Small intestine (tissue), 7 donors: ENCODE data around the gene RPS16. TPM values are rescaled to one million over a fixed set of nuclear protein-coding genes. Genes with fewer than 3 reads are reported as not detected.

Experiments used
- DNase-seq, 2 donors: peaks; one replicate each; pipeline versions ENCODE4 v3.0.0 to v3.0.0-alpha.2; 2013
- FAIRE-seq: peaks from 2 replicates; lab custom pipeline; 2012; peaks lifted over from hg19 to GRCh38; lab: Jason Lieb, UNC
- H3K27ac ChIP-seq, 3 donors: one replicate each; pipeline ENCODE4 v1.5.1; 2013; ENCODE audit warnings: low read length in 2 of 3, mild to moderate bottlenecking in 2 of 3, control low read depth in 1 of 3, inconsistent platforms in 1 of 3, low read depth in 1 of 3, moderate library complexity in 1 of 3
- H3K27me3 ChIP-seq, 3 donors: one replicate each; pipeline ENCODE4 v1.6.1; 2013; ENCODE audit warnings: low read length in 3 of 3, inconsistent platforms in 1 of 3; ENCODE audit not compliant: control insufficient read depth in 3 of 3, insufficient read depth in 3 of 3
- H3K36me3 ChIP-seq, 3 donors: one replicate each; pipeline ENCODE4 v1.6.1; 2013; ENCODE audit warnings: low read length in 3 of 3, inconsistent platforms in 1 of 3, low read depth in 1 of 3, mild to moderate bottlenecking in 1 of 3, moderate library complexity in 1 of 3; ENCODE audit not compliant: control insufficient read depth in 3 of 3, insufficient read depth in 2 of 3
- H3K4me1 ChIP-seq, 3 donors: one replicate each; pipeline ENCODE4 v1.6.1; 2013; ENCODE audit warnings: low read length in 2 of 3, inconsistent platforms in 1 of 3, low read depth in 1 of 3, mild to moderate bottlenecking in 1 of 3, moderate library complexity in 1 of 3; ENCODE audit not compliant: control insufficient read depth in 3 of 3, insufficient read depth in 2 of 3
- H3K4me3 ChIP-seq, 3 donors: one replicate each; pipeline ENCODE4 v1.5.1; 2013; ENCODE audit warnings: low read length in 3 of 3, control low read depth in 1 of 3, inconsistent platforms in 1 of 3, low read depth in 1 of 3, mild to moderate bottlenecking in 1 of 3, moderate library complexity in 1 of 3
- H3K9me3 ChIP-seq, 2 donors: one replicate each; pipeline ENCODE4 v1.6.1; 2013; ENCODE audit warnings: low read depth in 1 of 2, low read length in 1 of 2; ENCODE audit not compliant: control insufficient read depth in 2 of 2, insufficient read depth in 1 of 2
- WGBS, 3 donors: extraction: QIAGEN DNeasy Blood & Tissue Kit; methylation state at CpG; one replicate each; pipeline ENCODE4 v1.1.7; 2013; 5-methylcytosine and 5-hydroxymethylcytosine counted together
- polyA plus RNA-seq, 4 donors: library from polyadenylated mRNA; stranded (reverse) in 3 of 4; unstranded in 1 of 4; fragments of 200-250 nt in 3 of 4; fragments of 120-200 nt in 1 of 4; gene quantifications; one replicate each; pipeline versions ENCODE4 v1.2.1 to v1.2.3, GENCODE V29; 2013
- donor health status: healthy with polysubstance abuse.
- donor health status: control.
- donor health status: control.
- donor health status: Bipolar disorder and iron deficiency.
- donor health status: healthy.

Gene RPS16
- polyA plus RNA-seq, 4 donors, result 1,341 to 3,643 (median 2,485) TPM

DNA sequence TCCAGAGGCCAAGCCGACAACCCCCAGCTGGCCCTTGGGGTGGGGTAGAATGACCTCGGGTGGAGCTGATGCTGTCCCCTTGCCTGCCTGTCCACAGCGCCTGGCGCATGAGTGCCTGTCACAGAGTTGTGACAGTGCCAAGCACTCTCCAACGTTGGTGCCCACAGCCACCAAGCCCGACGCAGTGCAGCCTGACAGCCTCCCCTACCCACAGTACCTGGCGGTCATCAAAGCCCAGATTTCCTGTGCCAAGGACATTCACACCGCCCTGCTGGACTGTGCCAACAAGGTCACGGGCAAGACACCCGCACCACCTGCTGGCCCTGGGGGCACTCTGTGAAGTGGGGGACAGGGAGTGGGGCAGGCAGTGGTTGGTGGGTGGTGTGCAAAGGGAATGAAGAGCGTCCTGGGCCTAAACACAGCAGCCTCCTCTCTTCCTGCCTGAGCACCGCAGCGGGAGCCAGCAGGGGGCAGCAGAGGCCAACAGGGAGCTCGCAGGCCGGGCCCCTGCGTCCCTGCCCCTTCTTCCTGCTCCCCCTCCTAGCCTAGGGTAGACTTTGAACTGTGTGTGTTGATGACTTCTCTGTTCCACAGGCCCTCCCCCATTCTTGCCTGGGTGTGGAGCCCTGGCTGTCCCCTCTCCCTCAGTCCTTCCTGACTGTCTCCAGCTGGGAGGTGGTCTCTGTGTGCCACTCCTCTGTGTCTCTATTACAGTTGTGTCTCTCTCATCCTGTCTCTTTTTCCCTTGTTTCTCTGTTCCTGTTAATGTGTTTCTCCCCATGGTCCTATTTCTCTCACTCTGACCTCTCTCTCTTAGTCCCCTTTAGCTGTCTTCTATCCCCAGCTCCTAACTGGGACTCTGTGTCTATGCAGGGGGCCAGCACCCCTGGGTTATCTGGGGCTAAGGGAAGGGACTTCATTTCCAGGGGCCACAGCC is 38.1 kb downstream of the RPS16 start:
- Histone ChIP-seq H3K36me3 (peaks cover 0 to 58% (median 4%) of the 10 kb centered on the region in 3 donors), H3K27me3 (no peaks in the 10 kb centered on the region), H3K4me3 (peak overlapping the region in 1 of 3 donors; percentile 24), H3K27ac (peak overlapping the region; percentile 91 to 100 (median 98)), H3K9me3 (peaks cover 0 to 6% of the 10 kb centered on the region in 2 donors), H3K4me1 (peaks cover 13 to 52% (median 18%) of the 10 kb centered on the region in 3 donors)
- peak; percentile 96 to 98 for DNase-seq
- FAIRE-seq, result no peak
- WGBS, 3 donors, result 23 to 28% (median 26%) methylated on average over 16 to 17 of the region's 17 CpGs

DNA sequence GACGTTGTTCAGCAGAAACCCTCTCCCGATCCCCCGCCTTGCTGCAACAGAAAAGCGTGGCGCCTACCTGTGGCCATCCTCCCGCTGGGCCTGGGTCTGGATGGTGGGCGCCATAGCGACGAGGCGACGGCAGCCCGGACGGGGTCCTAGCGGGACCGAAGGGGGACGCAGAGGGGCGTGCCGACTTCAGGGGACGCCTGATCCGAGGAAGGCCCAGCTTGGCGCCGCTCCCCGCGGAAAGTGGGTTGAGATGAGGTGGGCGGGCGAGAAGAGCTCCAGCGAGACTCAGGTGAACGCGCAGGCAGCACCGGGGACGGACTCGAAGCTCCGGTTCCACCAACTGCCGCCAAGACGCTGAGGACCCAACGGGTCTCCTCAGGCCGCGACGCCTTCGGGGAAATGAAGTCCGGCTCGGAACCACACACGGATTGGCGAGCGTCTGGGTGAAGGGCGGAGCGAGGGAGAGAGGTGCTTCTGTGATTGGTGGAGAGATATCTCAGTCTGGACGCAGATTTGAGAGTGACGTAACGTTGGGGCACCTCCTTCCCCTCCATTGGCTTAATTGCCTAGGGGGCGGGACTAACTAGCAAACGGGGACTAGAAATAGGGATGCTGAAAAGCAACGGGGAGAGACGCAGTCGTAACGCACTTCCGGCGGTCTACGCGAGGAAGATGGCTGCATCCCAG is 44.9 kb downstream of the RPS16 start, which contains the start of the genes MED29 and PAF1:
MED29 (plus strand) TSS at position 628 of the 687 bp plus-strand sequence; CDS start at position 673, 45 bp downstream.
PAF1 (minus strand) TSS at position 356 of the 687 bp plus-strand sequence; CDS start at position 114, 242 bp downstream.
- Histone ChIP-seq H3K4me3 (peak within 1 kb of the TSS; percentile 68 to 96 (median 74)), H3K36me3 (peaks cover 1 to 64% (median 11%) of the 10 kb centered on the region in 3 donors), H3K9me3 (no peaks in the 10 kb centered on the region), H3K27ac (peak within 1 kb of the TSS; percentile 72 to 98 (median 97)), H3K27me3 (no peaks in the 10 kb centered on the region), H3K4me1 (peaks cover 0 to 15% (median 2%) of the 10 kb centered on the region in 3 donors)
- 0 to 1% (median 0%) methylated on average over 60 of the region's 60 CpGs for WGBS, 3 donors
- DNase-seq, result peak; percentile 99 to 100
- peak; percentile 80 for FAIRE-seq

DNA sequence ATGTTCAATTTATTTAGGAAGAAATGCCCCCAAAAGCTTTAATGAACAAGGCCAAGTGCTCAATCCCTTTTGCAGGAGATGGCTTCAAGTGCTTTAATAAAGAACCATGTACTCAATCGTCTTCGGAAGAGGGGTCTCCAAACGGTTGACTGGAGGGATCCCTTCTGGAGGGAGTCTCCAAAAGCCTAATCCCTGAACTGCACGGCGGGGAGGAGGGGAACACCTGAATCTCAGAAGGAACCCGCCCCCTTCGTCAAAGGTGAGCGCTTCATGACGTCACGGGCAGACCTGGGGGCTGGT is 45.3 kb downstream of the RPS16 start:
- no peak for FAIRE-seq
- Histone ChIP-seq H3K27ac (peak overlapping the region; percentile 72 to 98 (median 97)), H3K27me3 (no peaks in the 10 kb centered on the region), H3K4me1 (peaks cover 0 to 15% (median 2%) of the 10 kb centered on the region in 3 donors), H3K36me3 (peaks cover 4 to 66% (median 10%) of the 10 kb centered on the region in 3 donors), H3K9me3 (no peaks in the 10 kb centered on the region), H3K4me3 (peak overlapping the region; percentile 68 to 96 (median 74))
- peak in 1 of 2 donors; percentile 66 for DNase-seq
- 0 to 2% (median 0%) methylated on average over 10 of the region's 10 CpGs for WGBS, 3 donors

DNA sequence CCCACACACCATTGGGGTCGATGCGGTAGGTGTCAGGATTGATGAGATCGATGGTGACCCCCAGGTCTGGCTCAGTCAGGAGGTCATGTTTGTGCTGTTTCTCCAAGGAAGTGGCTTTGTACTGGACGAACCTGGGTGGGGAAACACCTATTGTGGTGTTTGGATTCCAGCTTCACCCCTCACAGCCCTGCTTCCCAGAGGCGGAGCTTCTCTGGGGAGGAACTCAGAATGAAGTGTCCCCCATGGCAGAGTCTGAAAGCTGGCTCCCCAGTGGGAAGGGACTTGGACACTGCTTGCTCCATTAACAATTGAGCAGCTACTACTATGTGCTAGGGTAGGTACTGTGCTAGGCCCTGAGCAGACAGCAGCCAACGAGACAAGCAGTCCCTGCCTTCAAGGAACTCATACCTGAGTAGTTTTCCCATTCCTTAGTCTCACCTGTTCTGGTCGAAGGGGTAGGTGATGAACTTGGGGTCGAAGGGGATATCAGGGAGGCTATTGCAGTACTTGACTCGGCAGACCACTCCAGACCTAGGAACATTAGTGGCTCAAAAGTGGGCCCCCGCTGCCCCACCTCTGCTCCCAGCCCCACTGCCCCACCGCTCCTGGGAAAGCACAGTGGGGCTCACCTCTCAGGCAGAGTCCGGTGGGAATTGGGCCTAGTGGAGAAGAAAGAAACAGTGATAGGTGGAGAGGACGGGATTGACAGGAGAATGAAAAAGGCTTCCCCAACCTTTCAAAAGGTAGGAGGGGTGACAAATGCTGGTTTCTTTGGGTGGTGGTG is 45.9 kb downstream of the RPS16 start:
- Histone ChIP-seq H3K4me3 (peak overlapping the region; percentile 68 to 96 (median 74)), H3K4me1 (peaks cover 0 to 15% (median 2%) of the 10 kb centered on the region in 3 donors), H3K27ac (peak overlapping the region in 2 of 3 donors; percentile 97 to 98), H3K36me3 (peaks cover 7 to 66% (median 8%) of the 10 kb centered on the region in 3 donors), H3K9me3 (no peaks in the 10 kb centered on the region), H3K27me3 (no peaks in the 10 kb centered on the region)
- FAIRE-seq (no peak), DNase-seq (no peak)
- WGBS, 3 donors, result 60 to 65% (median 63%) methylated on average over 13 of the region's 13 CpGs

DNA sequence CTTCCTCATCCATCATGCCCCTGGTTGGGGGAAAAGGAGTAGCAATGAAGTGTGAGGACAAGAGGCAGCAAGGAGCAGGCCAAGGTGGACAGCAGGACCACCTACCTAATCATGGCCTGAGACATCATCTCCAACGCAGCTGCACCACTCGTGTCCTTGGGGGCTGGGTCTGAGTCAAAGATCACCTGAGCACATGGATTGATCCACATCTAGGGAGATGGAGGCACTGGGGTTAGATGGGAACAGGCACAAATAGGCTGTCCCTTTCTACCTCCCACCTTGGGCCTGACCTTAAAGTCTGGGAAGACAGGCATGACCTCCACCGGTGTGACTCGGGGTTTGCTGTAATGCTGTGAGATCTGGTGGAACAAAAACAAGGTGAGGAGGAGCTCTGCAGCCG is 47.1 kb downstream of the RPS16 start:
- H3K4me3 ChIP-seq, result no peak overlapping the region
- H3K9me3 ChIP-seq, result no peaks in the 10 kb centered on the region
- no peaks in the 10 kb centered on the region for H3K27me3 ChIP-seq
- peaks cover 0 to 15% (median 2%) of the 10 kb centered on the region in 3 donors for H3K4me1 ChIP-seq
- DNase-seq (no peak), FAIRE-seq (no peak)
- no peak overlapping the region for H3K27ac ChIP-seq
- 80 to 91% (median 86%) methylated on average over 5 of the region's 5 CpGs for WGBS, 3 donors
- peaks cover 7 to 67% (median 9%) of the 10 kb centered on the region in 3 donors for H3K36me3 ChIP-seq

DNA sequence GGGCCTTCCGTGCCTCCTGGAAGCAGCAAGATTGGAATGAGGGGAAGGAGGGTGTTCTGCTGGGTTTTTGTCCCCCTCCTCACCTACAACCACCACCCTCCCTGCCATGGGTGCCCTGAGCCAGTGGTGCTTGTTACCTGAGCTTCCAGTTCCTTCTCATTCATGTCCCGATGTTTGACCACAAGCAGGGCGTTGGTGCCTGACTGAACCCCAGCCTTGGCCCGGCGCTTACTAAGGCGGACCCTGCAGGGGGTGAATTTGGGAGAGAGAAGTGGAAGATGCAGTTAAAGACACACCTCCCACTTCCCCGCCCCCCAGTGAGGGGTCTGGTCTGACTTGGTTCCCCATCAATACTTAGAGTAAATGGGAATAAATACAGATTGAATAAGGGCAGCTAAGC is 49.2 kb downstream of the RPS16 start:
- no peak overlapping the region for H3K4me3 ChIP-seq
- WGBS, 3 donors, result 89 to 91% (median 91%) methylated on average over 7 of the region's 7 CpGs
- FAIRE-seq (no peak), DNase-seq (no peak)
- H3K4me1 ChIP-seq, result peaks cover 0 to 8% (median 0%) of the 10 kb centered on the region in 3 donors
- no peaks in the 10 kb centered on the region for H3K27me3 ChIP-seq
- peaks cover 6 to 81% (median 11%) of the 10 kb centered on the region in 3 donors for H3K36me3 ChIP-seq
- no peak overlapping the region for H3K27ac ChIP-seq
- H3K9me3 ChIP-seq, result no peaks in the 10 kb centered on the region

DNA sequence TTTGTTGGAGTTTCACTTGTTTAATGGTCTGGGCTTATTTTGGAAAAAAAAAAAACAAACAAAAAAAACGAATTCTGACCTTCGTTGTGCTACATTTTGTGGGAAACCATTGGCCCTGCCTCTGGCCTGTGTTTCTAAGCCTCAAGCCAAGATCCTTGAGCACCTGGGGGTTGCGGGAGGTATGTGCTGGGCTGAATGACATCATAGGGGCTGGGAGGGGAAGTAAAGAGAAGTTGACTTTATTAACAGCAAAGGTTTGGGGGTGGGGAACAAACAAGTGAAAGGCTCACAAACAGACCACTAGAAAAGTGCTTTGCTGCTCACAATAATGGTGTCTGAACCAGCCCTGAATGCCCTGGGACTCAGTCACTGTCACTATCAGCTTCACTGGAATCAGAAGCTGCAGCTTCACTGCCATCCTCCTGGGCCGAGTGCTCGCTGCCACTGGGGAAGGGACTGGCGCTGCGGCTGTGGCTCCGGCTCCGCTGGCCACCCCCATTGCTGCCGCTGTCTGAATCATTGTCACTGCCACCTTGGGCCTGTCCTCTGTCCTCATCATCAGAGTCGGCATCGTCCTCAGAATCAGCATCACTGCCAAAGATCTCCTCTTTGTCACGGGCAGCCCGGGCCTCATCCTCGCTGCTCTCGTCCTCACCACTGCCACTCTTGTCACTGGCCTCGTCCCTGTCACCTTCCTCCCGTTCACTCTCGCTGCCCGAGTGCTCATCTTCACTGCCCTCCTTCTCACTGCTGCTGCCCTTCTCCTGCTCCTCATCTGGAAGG is 49.9 kb downstream of the RPS16 start:
- Histone ChIP-seq H3K4me1 (peaks cover 0 to 8% (median 0%) of the 10 kb centered on the region in 3 donors), H3K36me3 (peaks cover 6 to 87% (median 11%) of the 10 kb centered on the region in 3 donors), H3K4me3 (no peak overlapping the region), H3K27me3 (no peaks in the 10 kb centered on the region), H3K9me3 (no peaks in the 10 kb centered on the region), H3K27ac (no peak overlapping the region)
- FAIRE-seq (no peak), DNase-seq (no peak)
- 83 to 88% (median 86%) methylated on average over 20 of the region's 20 CpGs for WGBS, 3 donors
